HCT116 (cell line): ENCODE data around the gene SHISAL1. TPM values are rescaled to one million over a fixed set of nuclear protein-coding genes. Genes with fewer than 3 reads are reported as not detected.

ENCODE experiments used
- ATAC-seq: fragments of 200-7000 bp; cut with Tn5 transposase; 2 replicates; pipeline ENCODE4 v1.9.1; 2020; ENCODE audit warnings: mild to moderate bottlenecking, moderate library complexity
- BruUV-seq: library from RNA; stranded (reverse); fragments of 400-500 nt; replicated peaks from 2 replicates; lab custom pipeline; 2021; lab: Mats Ljungman, UMichigan
- CTCF ChIA-PET: fragments of 300-600 bp; sonication (Branson Sonifier 250); formaldehyde crosslinking; loops from one replicate; lab custom pipeline; 2021; ENCODE audit warnings: antibody characterized with exemption; lab: Charles Lee
- POLR2A ChIA-PET: fragments of 300-600, 350-600 bp; sonication (Branson Sonifier 250); formaldehyde crosslinking; loops from one replicate; lab custom pipeline; 2021; ENCODE audit warnings: antibody characterized with exemption; lab: Charles Lee
- RAD21 ChIA-PET, 2 experiments: fragments of 300-600 bp; sonication (Branson Sonifier 250); formaldehyde crosslinking; loops; one replicate each; lab custom pipeline; 2023; ENCODE audit warnings: low total read pairs in 2 of 2; ENCODE audit not compliant: uncharacterized antibody in 2 of 2, unreplicated experiment in 2 of 2, low non-redundant PET in 1 of 2; lab: Charles Lee
- DNase-seq: peaks from one replicate; pipeline ENCODE4 v3.0.0-alpha.2; 2010; ENCODE audit warnings: low read depth, low spot score
- H2AFZ ChIP-seq: fragments of 200-600 bp; shearing (Covaris generic), sonication (generic); 2 replicates; pipeline ENCODE4 v1.6.1; 2017; ENCODE audit warnings: low read depth, mixed run types, mixed read lengths, antibody characterized with exemption, low read length; ENCODE audit not compliant: poor library complexity, severe bottlenecking
- H3K27ac ChIP-seq: 2 replicates; pipeline ENCODE4 v1.5.1; 2012; ENCODE audit warnings: low read depth, low read length
- H3K27me3 ChIP-seq: fragments of 200-600 bp; sonication (generic); 2 replicates; pipeline ENCODE4 v1.6.1; 2016; ENCODE audit warnings: mixed run types, low read length, mixed read lengths; ENCODE audit not compliant: insufficient read depth
- H3K36me3 ChIP-seq, 2 experiments: fragments of 200-500 bp in 1 of 2; fragments of 200-600 bp in 1 of 2; sonication (Bioruptor generic) in 1 of 2; sonication (generic) in 1 of 2; 2 replicates each; pipeline versions ENCODE4 v1.5.1 to v1.6.1; 2014 to 2016; ENCODE audit warnings: low read length in 2 of 2, inconsistent platforms in 1 of 2, mixed read lengths in 1 of 2, mixed run types in 1 of 2; ENCODE audit not compliant: insufficient read depth in 2 of 2, control insufficient read depth in 1 of 2
- H3K4me1 ChIP-seq, 2 experiments: fragments of 200-600 bp in 1 of 2; sonication (generic) in 1 of 2; 2 replicates each; pipeline versions ENCODE4 v1.5.1 to v1.6.1; 2012 to 2017; ENCODE audit warnings: low read length in 2 of 2, inconsistent platforms in 1 of 2, mild to moderate bottlenecking in 1 of 2, mixed read lengths in 1 of 2, mixed run types in 1 of 2, moderate library complexity in 1 of 2; ENCODE audit not compliant: insufficient read depth in 2 of 2, control insufficient read depth in 1 of 2
- H3K4me2 ChIP-seq: fragments of 200-600 bp; sonication (generic); 2 replicates; pipeline ENCODE4 v1.6.1; 2017; ENCODE audit warnings: mixed run types, low read length, mixed read lengths
- H3K4me3 ChIP-seq, 2 experiments: fragments of 200-600 bp in 1 of 2; sonication (generic) in 1 of 2; replicated peaks in 1 of 2; 2 replicates each; pipeline ENCODE4 v1.5.1; 2011 to 2016; ENCODE audit warnings: low read length in 2 of 2, control low read depth in 1 of 2, low read depth in 1 of 2, mild to moderate bottlenecking in 1 of 2, mixed read lengths in 1 of 2, mixed run types in 1 of 2
- H3K79me2 ChIP-seq: fragments of 200-600 bp; sonication (generic); 2 replicates; pipeline ENCODE4 v1.6.1; 2017; ENCODE audit warnings: mild to moderate bottlenecking, mixed run types, low read length, moderate library complexity, mixed read lengths; ENCODE audit not compliant: insufficient read depth
- H3K9ac ChIP-seq: fragments of 200-600 bp; sonication (generic); 2 replicates; pipeline ENCODE4 v1.6.1; 2016; ENCODE audit warnings: low read length, mixed read lengths
- H3K9me2 ChIP-seq: fragments of 200-600 bp; sonication (generic), shearing (Covaris generic); 2 replicates; pipeline ENCODE4 v1.6.1; 2017; ENCODE audit warnings: mixed run types, mild to moderate bottlenecking, moderate library complexity; ENCODE audit not compliant: insufficient read depth
- H3K9me3 ChIP-seq, 2 experiments: fragments of 200-500 bp in 1 of 2; fragments of 200-600 bp in 1 of 2; sonication (Bioruptor generic) in 1 of 2; sonication (generic) in 1 of 2; 2 replicates each; pipeline ENCODE4 v1.6.1; 2014 to 2017; ENCODE audit warnings: low read length in 2 of 2, mixed read lengths in 2 of 2, inconsistent platforms in 1 of 2, low read depth in 1 of 2, mild to moderate bottlenecking in 1 of 2, mixed run types in 1 of 2, moderate library complexity in 1 of 2; ENCODE audit not compliant: control insufficient read depth in 1 of 2, insufficient read depth in 1 of 2
- H4K20me1 ChIP-seq: fragments of 200-600 bp; sonication (generic), shearing (Covaris generic); 2 replicates; pipeline ENCODE4 v1.6.1; 2017; ENCODE audit warnings: mixed run types, mild to moderate bottlenecking, moderate library complexity; ENCODE audit not compliant: insufficient read depth
- CBX3 ChIP-seq: IDR thresholded peaks from 2 replicates; pipeline ENCODE4 v1.6.1; 2012; ENCODE audit warnings: low read depth
- CEBPB ChIP-seq: IDR thresholded peaks from 2 replicates; pipeline ENCODE4 v1.6.1; 2012; ENCODE audit warnings: low read depth
- CTCF ChIP-seq, 3 experiments: fragments of 200-600 bp in 1 of 3; sonication (generic) in 1 of 3; IDR thresholded peaks in 2 of 3; conservative IDR thresholded peaks in 1 of 3; 2 replicates each; pipeline ENCODE4 v1.5.1; 2012 to 2017; ENCODE audit warnings: low read depth in 2 of 3, low read length in 2 of 3, antibody characterized with exemption in 1 of 3, borderline replicate concordance in 1 of 3, control low read depth in 1 of 3, mild to moderate bottlenecking in 1 of 3, mixed read lengths in 1 of 3, mixed run types in 1 of 3, moderate library complexity in 1 of 3; ENCODE audit not compliant: insufficient read depth in 1 of 3
- EZH2phosphoT487 ChIP-seq: fragments of 200-600 bp; IDR thresholded peaks from 2 replicates; pipeline ENCODE4 v1.6.1; 2018; ENCODE audit warnings: antibody characterized with exemption, borderline replicate concordance
- POLR2A ChIP-seq: IDR thresholded peaks from 2 replicates; pipeline ENCODE4 v1.7.0; 2011; ENCODE audit warnings: borderline replicate concordance; ENCODE audit not compliant: insufficient read depth, insufficient read length; ENCODE audit errors: extremely low read depth
- SIN3A ChIP-seq: IDR thresholded peaks from 2 replicates; pipeline ENCODE4 v1.6.1; 2012; ENCODE audit warnings: low read depth
- ZFX ChIP-seq: fragments of 450-650 bp; IDR thresholded peaks from 2 replicates; pipeline ENCODE4 v1.6.1; 2017
- ZNF274 ChIP-seq: fragments of 200-500 bp; sonication (Bioruptor generic); IDR thresholded peaks from 2 replicates; pipeline ENCODE4 v1.6.1; 2014; ENCODE audit warnings: mild to moderate bottlenecking, low read depth, low read length, inconsistent platforms
- intact Hi-C: fragments of 100-400 bp; cut with micrococcal nuclease; formaldehyde crosslinking; loops from 2 replicates; pipeline ENCODE4 v1.10.0; 2022
- total RNA-seq: library from RNA; stranded (reverse); gene quantifications from one replicate; pipeline ENCODE4 v1.2.1, GENCODE V29; 2021; ENCODE audit not compliant: unreplicated experiment

SHISAL1 gene
- total RNA-seq, 1 experiment from 2014 or later = not detected

GRCh38 chr22:44277386-44278135 is 35.2 kb downstream of the SHISAL1 start:
- no peak for ATAC-seq
- Histone ChIP-seq H3K4me1 (no peaks in the 10 kb centered on the region), H3K4me2 (no peak overlapping the region), H3K79me2 (no peaks in the 10 kb centered on the region), H3K9me3 (no peaks in the 10 kb centered on the region), H4K20me1 (no peaks in the 10 kb centered on the region), H2AFZ (no peak overlapping the region), H3K27ac (no peak overlapping the region), H3K9ac (no peak overlapping the region), H3K4me3 (no peak overlapping the region), H3K36me3 (no peaks in the 10 kb centered on the region), H3K9me2 (no peaks in the 10 kb centered on the region), H3K27me3 (no peaks in the 10 kb centered on the region; the same call in 1 of the 2 replicates)
- ChIA-PET CTCF (no interaction called here), POLR2A (no interaction called here), RAD21 (no interaction called here)
- intact Hi-C loops = no loop called here
- BruUV-seq = no TSS peak
- DNase-seq = no peak
- TF ChIP-seq ZFX (no peak), CEBPB (no peak), SIN3A (no peak), CBX3 (no peak), EZH2phosphoT487 (no peak), POLR2A (no peak), ZNF274 (no peak), CTCF (IDR thresholded peaks at IDR 0.05 in 2 of 3, conservative IDR thresholded peaks at IDR 0.05 in 1 of 3; ENCODE audit: borderline replicate concordance in 1 of 3, insufficient read depth in 1 of 3, low read depth in 2 of 3, low read length in 2 of 3) (no peak)
